Measurements from ENCODE around the gene GCLC. TPM values are rescaled to one million over a fixed set of nuclear protein-coding genes. Genes with fewer than 3 reads are reported as not detected.

GCLC gene
- total and polyA plus RNA-seq, 9 of the 15 experiments (the other 6 are each of a cell fraction or from before 2014, with no cell fraction given): 3.9 to 20.0 (median 9.4) TPM

GRCh38 chr6:53543359-53544216, 1.3 kb downstream of the GCLC start (continued):
- TF ChIP-seq SRF (CRISPR knock-in tag; IDR thresholded peaks at IDR 0.05): peak in 1 of 2 experiments; percentile 53; a peak in 1 of 4 replicates
- TF ChIP-seq JUND (IDR thresholded peaks at IDR 0.05; ENCODE audit: borderline replicate concordance, low read depth, low read length): no peak
- peak; percentile 40; the same call in 1 of the 3 replicates for TF ChIP-seq JUND (tag; IDR thresholded peaks at IDR 0.05; ENCODE audit: borderline replicate concordance, low read depth, low read length)
- TF ChIP-seq SIRT6 (IDR thresholded peaks at IDR 0.05; ENCODE audit: low read depth, low read length): no peak
- no peak for TF ChIP-seq ATF1 (CRISPR knock-in tag; IDR thresholded peaks at IDR 0.05)
- TF ChIP-seq ATF1 (tag; IDR thresholded peaks at IDR 0.05): 0 out of 2 replicates have a peak, but pooled peaks have one; percentile 45
- no peak for TF ChIP-seq E2F6 (IDR thresholded peaks at IDR 0.05; ENCODE audit: borderline replicate concordance in 1 of 2, extremely low read depth in 1 of 2, insufficient read depth in 1 of 2, insufficient read length in 1 of 2, low read depth in 1 of 2, low read length in 1 of 2, poor library complexity in 1 of 2, severe bottlenecking in 1 of 2)
- no peak for TF ChIP-seq NEUROD1 (IDR thresholded peaks at IDR 0.05; ENCODE audit: borderline replicate concordance, low read depth, low read length, partially characterized antibody)
- peak; percentile 61 for TF ChIP-seq MEIS2 (IDR thresholded peaks at IDR 0.05; ENCODE audit: partially characterized antibody)
- TF ChIP-seq GTF3C2 (IDR thresholded peaks at IDR 0.05; ENCODE audit: borderline replicate concordance, extremely low read depth, insufficient read length): no peak
- TF ChIP-seq PBX2 (CRISPR knock-in tag; IDR thresholded peaks at IDR 0.05; ENCODE audit: low read depth): no peak
- TF ChIP-seq PBX2 (tag; conservative IDR thresholded peaks at IDR 0.05; ENCODE audit: low read depth): peak; percentile 49; the same call in 1 of the 2 replicates
- TF ChIP-seq FOXJ3 (CRISPR knock-in tag; IDR thresholded peaks at IDR 0.05): no peak
- TF ChIP-seq MTA3 (IDR thresholded peaks at IDR 0.05; ENCODE audit: borderline replicate concordance): no peak
- TF ChIP-seq NCOA2 (IDR thresholded peaks at IDR 0.05; ENCODE audit: partially characterized antibody in 2 of 2): no peak
- TF ChIP-seq HDAC3 (IDR thresholded peaks at IDR 0.05; ENCODE audit: borderline replicate concordance, partially characterized antibody): no peak
- no peak for TF ChIP-seq SIX5 (IDR thresholded peaks at IDR 0.05; ENCODE audit: borderline replicate concordance in 1 of 2, insufficient read depth in 1 of 2, low read depth in 1 of 2, low read length in 2 of 2)

All from K562 (cell line).